ENCODE measurements around the gene TRAPPC5. TPM values are rescaled to one million over a fixed set of nuclear protein-coding genes. Genes with fewer than 3 reads are reported as not detected.
A peak's percentile ranks its signal among the peaks of the same experiment; 100 is the strongest.

The TRAPPC5 gene
- total RNA-seq, 1 experiment from 2014 or later = 317 TPM

DNA sequence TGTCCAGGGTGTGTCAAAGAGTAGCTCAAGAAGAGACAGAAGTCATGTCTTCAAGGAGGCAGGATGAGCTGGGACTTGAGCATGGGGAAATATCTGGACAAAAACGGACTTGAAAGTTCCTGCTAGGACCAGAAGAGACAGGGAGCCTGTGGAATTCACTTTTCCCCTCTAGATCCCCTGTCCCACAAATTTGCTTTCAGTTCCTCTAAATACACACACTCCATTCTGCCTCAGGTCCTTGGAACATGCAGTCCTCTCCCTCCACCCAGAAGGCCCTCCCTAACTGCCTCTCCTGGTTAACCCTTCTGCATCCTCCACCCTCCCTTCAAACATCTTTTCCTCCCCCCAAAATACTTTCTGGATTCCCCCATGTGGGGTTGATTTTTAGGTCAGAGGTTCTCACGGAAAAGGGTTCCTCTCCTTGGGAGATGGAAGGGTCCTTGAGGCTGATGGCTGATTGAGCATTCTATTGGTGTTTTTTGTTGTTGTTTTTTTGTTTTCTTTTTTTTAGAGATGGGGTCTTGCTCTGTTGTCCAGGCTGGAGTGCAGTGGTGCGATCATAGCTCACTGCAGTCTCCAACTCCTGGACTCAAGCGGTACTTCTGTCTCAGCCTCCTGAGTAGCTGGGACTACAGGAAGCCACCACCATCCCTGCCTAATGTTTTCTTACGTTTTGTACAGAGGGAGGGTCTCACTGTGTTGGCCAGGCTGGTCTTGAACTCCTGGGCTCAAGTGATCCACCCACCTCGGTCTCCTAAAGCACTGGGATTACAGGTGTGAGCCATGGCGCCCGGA lies 18.7 kb upstream of the TRAPPC5 start:
- ATAC-seq (no peak), DNase-seq (no peak)
- ChIA-PET POLR2A (ENCODE audit: unreplicated experiment) (no interaction called here), CTCF (interaction anchor here (0.6 kb wide), 1 partner anchor 163 kb away, joined by 3 read pairs; no protein-coding TSS in a partner anchor)
- intact Hi-C loops (cut with micrococcal nuclease) = no loop called here
- Histone ChIP-seq H3K4me1 (ENCODE audit: insufficient read depth, low read length) (no peaks in the 10 kb centered on the region), H2AFZ (ENCODE audit: low read length) (no peak overlapping the region), H3K9ac (ENCODE audit: low read length) (no peak overlapping the region), H3K27me3 (ENCODE audit: low read length) (peaks cover 17% of the 10 kb centered on the region; the same call in 1 of the 2 replicates), H3K79me2 (ENCODE audit: low read length) (no peaks in the 10 kb centered on the region), H3K9me2 (replicated peaks; ENCODE audit: low read length) (no peaks in the 10 kb centered on the region), H3K27ac (ENCODE audit: low read length) (no peak overlapping the region), H3F3A (ENCODE audit: low read length, unreplicated experiment) (no peaks in the 10 kb centered on the region), H3K4me3 (ENCODE audit: low read length) (no peak overlapping the region), H4K20me1 (ENCODE audit: low read length) (no peaks in the 10 kb centered on the region), H3K9me3 (ENCODE audit: low read length) (no peaks in the 10 kb centered on the region), H3K36me3 (ENCODE audit: low read depth, low read length) (no peaks in the 10 kb centered on the region), H3K4me2 (ENCODE audit: low read length) (no peak overlapping the region)
- TF ChIP-seq EZH2phosphoT487 (IDR thresholded peaks at IDR 0.05; ENCODE audit: borderline replicate concordance, low read length) = no peak
- no peak for TF ChIP-seq EZH2 (IDR thresholded peaks at IDR 0.05; ENCODE audit: low read length, unreplicated experiment)
- TF ChIP-seq, protein P1, sequence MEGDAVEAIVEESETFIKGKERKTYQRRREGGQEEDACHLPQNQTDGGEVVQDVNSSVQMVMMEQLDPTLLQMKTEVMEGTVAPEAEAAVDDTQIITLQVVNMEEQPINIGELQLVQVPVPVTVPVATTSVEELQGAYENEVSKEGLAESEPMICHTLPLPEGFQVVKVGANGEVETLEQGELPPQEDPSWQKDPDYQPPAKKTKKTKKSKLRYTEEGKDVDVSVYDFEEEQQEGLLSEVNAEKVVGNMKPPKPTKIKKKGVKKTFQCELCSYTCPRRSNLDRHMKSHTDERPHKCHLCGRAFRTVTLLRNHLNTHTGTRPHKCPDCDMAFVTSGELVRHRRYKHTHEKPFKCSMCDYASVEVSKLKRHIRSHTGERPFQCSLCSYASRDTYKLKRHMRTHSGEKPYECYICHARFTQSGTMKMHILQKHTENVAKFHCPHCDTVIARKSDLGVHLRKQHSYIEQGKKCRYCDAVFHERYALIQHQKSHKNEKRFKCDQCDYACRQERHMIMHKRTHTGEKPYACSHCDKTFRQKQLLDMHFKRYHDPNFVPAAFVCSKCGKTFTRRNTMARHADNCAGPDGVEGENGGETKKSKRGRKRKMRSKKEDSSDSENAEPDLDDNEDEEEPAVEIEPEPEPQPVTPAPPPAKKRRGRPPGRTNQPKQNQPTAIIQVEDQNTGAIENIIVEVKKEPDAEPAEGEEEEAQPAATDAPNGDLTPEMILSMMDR (conservative IDR thresholded peaks at IDR 0.05; ENCODE audit: low read depth, low read length) = no peak
- no TSS peak for BruUV-seq (replicated peaks)

DNA sequence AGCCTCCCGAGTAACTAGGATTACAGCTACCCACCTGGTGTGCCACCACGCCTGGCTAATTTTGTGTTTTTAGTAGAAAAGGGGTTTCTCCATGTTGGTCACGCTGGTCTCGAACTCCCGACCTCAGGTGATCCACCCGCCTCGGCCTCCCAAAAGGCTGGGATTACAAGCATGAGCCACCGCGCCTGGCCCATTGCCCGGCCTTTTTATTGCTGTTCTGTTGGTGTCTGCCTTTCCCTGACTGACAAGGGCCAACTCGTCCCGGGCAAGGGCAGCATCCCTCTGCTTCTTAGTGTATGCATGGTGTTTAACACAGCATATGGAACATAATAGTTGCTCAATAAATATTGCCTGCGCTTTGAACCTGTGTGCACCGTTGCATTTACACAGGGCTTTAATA lies 18.0 kb upstream of the TRAPPC5 start:
- intact Hi-C loops (cut with micrococcal nuclease) = no loop called here
- TF ChIP-seq, protein P1 (conservative IDR thresholded peaks at IDR 0.05; ENCODE audit: low read depth, low read length) = no peak
- TF ChIP-seq EZH2 (IDR thresholded peaks at IDR 0.05; ENCODE audit: low read length, unreplicated experiment) (no peak), EZH2phosphoT487 (IDR thresholded peaks at IDR 0.05; ENCODE audit: borderline replicate concordance, low read length) (no peak)
- no peaks in the 10 kb centered on the region for H3F3A ChIP-seq (ENCODE audit: low read length, unreplicated experiment)
- ChIA-PET CTCF (interaction anchor here (0.6 kb wide), 2 partner anchors 97 to 162 kb away, joined by 3 to 6 read pairs; no protein-coding TSS in a partner anchor), POLR2A (ENCODE audit: unreplicated experiment) (no interaction called here)
- no peak overlapping the region for H3K4me2 ChIP-seq (ENCODE audit: low read length)
- no peak overlapping the region for H2AFZ ChIP-seq (ENCODE audit: low read length)
- no peak overlapping the region for H3K4me3 ChIP-seq (ENCODE audit: low read length)
- H3K4me1 ChIP-seq (ENCODE audit: insufficient read depth, low read length) = no peaks in the 10 kb centered on the region
- H3K79me2 ChIP-seq (ENCODE audit: low read length) = no peaks in the 10 kb centered on the region
- peaks cover 17% of the 10 kb centered on the region; the same call in 1 of the 2 replicates for H3K27me3 ChIP-seq (ENCODE audit: low read length)
- BruUV-seq (replicated peaks) = no TSS peak
- DNase-seq = peak; percentile 35
- ATAC-seq = 0 out of 2 replicates have a peak, but pooled peaks have one; percentile 35
- no peak overlapping the region for H3K27ac ChIP-seq (ENCODE audit: low read length)
- no peaks in the 10 kb centered on the region for H3K9me3 ChIP-seq (ENCODE audit: low read length)
- H3K9me2 ChIP-seq (replicated peaks; ENCODE audit: low read length) = no peaks in the 10 kb centered on the region
- H4K20me1 ChIP-seq (ENCODE audit: low read length) = no peaks in the 10 kb centered on the region
- H3K9ac ChIP-seq (ENCODE audit: low read length) = no peak overlapping the region
- H3K36me3 ChIP-seq (ENCODE audit: low read depth, low read length) = no peaks in the 10 kb centered on the region

GRCh38 chr19:7663706-7664105 lies 16.9 kb upstream of the TRAPPC5 start:
- ChIA-PET POLR2A (ENCODE audit: unreplicated experiment) (no interaction called here), CTCF (interaction anchor here (0.6 kb wide), 1 partner anchor 12 kb away, joined by 3 read pairs; no protein-coding TSS in a partner anchor)
- intact Hi-C loops (cut with micrococcal nuclease) = no loop called here
- H3K9ac ChIP-seq (ENCODE audit: low read length) = no peak overlapping the region
- no peaks in the 10 kb centered on the region for H3F3A ChIP-seq (ENCODE audit: low read length, unreplicated experiment)
- no peaks in the 10 kb centered on the region for H3K9me2 ChIP-seq (replicated peaks; ENCODE audit: low read length)
- no peak overlapping the region for H3K4me2 ChIP-seq (ENCODE audit: low read length)
- ATAC-seq = no peak
- H4K20me1 ChIP-seq (ENCODE audit: low read length) = no peaks in the 10 kb centered on the region
- H3K27me3 ChIP-seq (ENCODE audit: low read length) = peaks cover 17% of the 10 kb centered on the region; the same call in 1 of the 2 replicates
- no peaks in the 10 kb centered on the region for H3K9me3 ChIP-seq (ENCODE audit: low read length)
- TF ChIP-seq EZH2phosphoT487 (IDR thresholded peaks at IDR 0.05; ENCODE audit: borderline replicate concordance, low read length) (no peak), EZH2 (IDR thresholded peaks at IDR 0.05; ENCODE audit: low read length, unreplicated experiment) (no peak)
- TF ChIP-seq, protein P1 (conservative IDR thresholded peaks at IDR 0.05; ENCODE audit: low read depth, low read length) = no peak
- H3K79me2 ChIP-seq (ENCODE audit: low read length) = no peaks in the 10 kb centered on the region
- no peak for DNase-seq
- H3K36me3 ChIP-seq (ENCODE audit: low read depth, low read length) = no peaks in the 10 kb centered on the region
- H3K27ac ChIP-seq (ENCODE audit: low read length) = no peak overlapping the region
- no peak overlapping the region for H2AFZ ChIP-seq (ENCODE audit: low read length)
- no TSS peak for BruUV-seq (replicated peaks)
- no peak overlapping the region for H3K4me3 ChIP-seq (ENCODE audit: low read length)
- no peaks in the 10 kb centered on the region for H3K4me1 ChIP-seq (ENCODE audit: insufficient read depth, low read length)
